ENCODE measurements around the gene CEP112.
A peak's percentile ranks its signal among the peaks of the same experiment; 100 is the strongest.
"Not testable (repeated sequence)": the region's sequence is repeated elsewhere in the genome, so short reads cannot be mapped to it uniquely, and the experiment has no call there.

CEP112 gene

DNA sequence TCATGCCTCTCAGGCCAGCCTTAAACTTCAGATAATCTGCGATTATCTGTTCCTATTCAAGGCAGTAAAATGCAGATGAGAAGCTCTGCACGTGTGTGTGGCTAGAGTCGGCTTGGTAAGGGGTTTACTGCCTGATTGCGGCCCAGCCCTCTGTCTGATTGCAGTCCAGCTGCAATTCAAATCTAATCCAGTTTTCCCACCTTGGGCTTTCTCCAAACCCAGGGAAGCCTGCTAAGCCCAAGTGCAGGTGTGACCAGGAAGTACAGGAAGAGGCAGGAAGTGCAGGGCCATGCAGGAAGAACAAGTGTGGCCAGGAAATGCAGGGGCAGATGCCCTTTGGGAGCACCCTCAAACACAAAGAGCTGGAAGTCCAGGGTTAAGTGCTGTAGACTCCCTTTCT, 314.9 kb downstream of the CEP112 start:
- no peak for DNase-seq

DNA sequence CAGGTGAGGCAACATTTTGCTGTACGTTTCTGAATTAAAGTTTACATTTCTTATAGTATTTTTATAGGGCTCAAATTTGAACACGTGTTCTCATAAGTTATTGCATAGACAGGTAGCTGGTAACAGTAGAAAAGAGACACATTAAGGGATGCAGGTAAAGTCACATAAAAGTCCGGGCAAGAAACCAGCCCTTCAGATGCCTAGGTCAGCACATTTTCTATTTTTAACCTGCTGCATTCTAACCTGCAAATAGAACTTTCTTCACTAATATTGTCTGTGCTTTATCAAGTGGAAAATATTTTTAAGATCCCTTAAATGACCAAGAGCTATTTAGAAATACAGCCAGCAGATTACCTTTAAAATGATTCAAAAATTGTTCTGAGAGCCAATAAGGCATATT, 323.1 kb downstream of the CEP112 start:
- DNase-seq = no peak

DNA sequence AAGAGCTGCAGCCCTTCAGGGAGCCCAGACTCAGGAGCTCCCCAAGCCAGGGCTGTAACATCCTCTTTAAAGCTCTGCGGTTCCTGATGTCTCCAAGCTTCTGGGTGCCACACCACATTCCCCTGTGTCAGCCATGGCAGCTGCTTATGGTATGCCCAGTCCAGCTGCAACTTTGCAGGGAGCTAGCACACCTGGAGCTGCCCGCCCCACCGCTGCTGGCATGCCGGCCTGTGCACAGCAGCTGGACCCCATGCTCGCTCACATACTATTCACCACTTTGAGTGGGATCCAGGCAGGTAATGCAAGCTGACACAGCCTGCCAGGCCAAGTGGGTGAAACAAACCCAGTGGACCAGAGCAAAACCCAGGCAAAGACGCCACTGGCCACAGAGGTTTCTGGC, 324.9 kb downstream of the CEP112 start:
- DNase-seq = no peak

DNA sequence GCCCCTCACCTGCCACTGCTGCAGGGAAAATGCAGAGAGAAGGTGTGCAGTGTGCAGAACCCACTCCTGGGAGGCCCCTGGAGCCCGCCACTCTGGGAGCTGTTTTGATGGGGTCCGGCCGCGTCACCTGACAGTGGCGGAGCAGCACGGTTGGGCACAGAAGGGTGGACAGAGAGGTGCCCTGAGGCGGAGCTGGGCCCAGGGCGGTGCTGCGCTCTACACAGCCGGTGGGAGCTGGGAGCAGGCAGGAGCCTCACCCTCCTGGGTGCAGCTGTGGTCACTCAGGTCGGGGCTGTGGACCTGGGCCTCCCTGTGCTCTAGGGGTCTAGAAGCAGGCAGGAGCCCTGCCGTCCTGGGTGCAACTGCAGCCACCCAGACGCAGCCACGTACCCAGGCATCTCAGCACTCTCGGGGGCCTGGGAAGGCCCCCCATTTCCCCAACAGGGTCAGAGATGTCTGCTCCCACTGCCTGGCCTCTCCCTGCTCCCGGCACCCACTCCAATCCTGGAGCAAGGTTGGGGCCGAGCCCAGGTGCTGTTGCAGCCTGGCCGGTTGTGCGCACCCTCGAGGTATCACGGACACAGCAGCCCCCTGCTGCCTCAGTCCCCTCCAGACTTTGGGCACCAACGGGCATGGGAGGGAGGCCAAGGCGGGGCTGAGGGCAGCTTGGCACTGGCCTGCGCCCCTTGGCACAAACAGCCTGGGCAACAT, 326.1 kb downstream of the CEP112 start:
- no peak for DNase-seq

DNA sequence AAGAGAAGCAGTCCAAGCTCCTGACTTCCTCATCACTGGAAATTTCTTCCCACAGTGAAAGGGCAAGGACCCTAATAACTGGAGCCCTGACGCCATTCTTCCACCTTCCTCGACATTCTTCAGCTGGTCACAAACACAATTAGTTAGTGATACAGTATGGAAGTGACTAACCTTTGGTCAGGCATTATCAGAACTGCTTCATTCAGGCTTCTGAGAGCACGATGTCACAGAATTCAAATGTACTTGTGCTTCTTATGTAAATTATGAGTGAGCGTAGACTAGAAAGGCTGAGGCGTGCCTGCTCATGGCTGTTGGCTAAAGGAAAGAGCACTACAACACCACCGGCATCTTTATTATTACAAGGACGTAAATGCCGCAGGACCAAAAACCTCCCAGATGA, 327.5 kb downstream of the CEP112 start:
- no peak for DNase-seq

DNA sequence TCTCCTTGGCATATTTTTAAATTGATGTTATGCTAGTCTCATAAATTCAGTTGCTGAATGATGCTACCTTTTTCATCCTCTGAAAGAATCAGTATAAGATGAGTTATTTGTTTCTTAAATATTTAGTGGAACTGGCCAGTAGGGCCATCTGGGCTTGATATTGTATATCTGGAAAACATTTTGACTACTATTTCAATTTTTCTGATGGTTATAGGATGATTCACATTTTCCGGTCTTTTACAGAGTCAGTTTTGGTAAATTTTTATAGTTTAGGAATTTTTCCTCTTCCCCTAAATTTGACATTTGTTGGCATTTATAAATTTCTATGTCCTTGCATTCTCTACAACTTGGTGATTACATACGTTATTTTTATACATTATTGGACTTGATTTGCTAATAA, 334.2 kb downstream of the CEP112 start:
- DNase-seq = no peak

DNA sequence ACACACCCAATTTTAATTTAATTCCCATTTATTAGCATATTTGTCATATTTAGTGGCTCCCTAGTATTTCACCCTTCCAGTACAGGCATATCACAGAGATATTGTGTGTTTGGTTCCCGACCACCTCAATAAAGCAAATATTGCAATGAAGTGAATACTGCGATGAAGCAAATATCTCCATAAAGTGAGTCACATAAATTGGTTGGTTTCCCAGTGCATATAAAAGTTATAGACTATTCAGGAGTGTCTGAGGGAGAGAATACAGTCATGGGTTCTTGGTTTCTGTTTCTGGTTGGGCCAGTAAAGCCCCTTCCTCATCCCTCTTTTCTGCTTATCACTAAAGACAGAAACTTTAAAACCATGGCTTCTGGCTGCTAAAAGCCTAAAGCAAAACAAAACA, 335.1 kb downstream of the CEP112 start:
- no peak for DNase-seq

DNA sequence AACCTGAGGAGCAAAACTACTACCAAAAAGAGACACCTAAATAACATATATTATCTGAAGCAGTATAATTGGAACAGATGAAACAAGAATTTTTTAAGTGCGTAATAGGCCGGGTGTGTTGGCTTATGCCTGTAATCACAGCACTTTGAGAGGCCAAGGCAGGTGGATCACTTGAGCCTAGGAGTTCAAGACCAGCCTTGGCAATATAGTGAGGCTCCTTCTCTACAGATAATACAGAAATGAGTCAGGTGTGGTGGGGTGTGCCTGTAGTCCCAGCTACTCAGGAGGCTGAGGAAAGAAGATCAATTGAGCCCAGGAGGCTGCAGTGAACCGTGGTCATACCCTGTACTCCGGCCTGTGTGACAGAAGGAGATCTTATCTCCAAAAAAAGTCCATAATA, 336.3 kb downstream of the CEP112 start:
- DNase-seq = no peak

DNA sequence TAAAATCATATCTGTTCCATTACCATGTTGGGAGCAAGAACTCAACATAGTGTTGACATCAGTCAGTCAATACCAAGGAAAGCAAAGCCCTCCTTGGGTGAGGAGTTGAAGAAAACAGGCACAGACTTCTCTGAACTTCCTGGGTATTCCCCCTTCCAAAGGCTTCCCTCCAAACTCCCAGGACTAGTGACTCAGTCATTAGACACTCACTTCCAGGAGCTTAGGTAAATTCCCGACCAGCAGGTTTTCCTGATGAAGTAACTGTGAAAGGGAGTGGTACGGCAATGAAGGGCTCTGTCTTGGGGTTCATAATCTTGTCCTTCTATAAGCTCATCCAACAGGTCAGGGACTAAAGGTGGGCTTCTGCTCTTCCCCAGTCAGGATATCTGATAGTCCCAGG, 336.7 kb downstream of the CEP112 start:
- no peak for DNase-seq

DNA sequence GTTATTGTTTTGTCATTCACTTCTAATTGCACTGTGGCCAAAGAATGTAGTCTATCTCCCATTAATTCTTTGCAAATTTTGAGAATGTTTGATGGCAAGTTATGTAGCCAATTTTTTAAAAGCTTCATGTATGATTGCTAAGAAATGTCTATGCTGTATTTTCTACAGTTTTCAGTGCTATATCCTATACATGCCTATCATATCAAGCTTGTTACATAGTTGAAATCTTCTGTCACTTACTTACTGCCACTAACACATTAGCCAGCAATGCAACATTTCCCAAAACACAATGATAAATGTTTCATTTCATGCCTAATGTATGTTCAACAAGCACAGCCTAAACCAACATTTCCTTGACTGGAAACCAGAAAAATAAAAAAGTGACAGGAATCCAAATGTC, 338.1 kb downstream of the CEP112 start:
- no peak for DNase-seq

DNA sequence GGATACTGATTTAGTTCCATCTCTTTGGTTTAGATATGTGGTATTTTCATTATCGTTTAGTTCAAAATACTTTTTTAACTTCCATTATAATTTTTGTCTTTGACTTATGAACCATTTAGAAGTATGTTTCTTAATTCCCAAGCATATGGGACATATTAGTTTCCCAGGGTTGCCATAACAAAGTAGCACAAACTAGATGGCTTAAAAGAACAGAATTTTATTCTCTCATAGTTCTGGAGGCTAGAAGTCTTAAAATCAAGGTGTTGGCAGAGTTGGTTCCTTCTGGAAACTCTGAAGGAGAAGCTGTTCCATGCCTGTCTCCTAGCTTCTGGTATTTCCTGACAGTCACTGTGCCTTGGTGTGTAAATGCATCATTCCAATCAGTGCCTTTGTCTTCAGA, 339.0 kb downstream of the CEP112 start:
- DNase-seq = no peak

DNA sequence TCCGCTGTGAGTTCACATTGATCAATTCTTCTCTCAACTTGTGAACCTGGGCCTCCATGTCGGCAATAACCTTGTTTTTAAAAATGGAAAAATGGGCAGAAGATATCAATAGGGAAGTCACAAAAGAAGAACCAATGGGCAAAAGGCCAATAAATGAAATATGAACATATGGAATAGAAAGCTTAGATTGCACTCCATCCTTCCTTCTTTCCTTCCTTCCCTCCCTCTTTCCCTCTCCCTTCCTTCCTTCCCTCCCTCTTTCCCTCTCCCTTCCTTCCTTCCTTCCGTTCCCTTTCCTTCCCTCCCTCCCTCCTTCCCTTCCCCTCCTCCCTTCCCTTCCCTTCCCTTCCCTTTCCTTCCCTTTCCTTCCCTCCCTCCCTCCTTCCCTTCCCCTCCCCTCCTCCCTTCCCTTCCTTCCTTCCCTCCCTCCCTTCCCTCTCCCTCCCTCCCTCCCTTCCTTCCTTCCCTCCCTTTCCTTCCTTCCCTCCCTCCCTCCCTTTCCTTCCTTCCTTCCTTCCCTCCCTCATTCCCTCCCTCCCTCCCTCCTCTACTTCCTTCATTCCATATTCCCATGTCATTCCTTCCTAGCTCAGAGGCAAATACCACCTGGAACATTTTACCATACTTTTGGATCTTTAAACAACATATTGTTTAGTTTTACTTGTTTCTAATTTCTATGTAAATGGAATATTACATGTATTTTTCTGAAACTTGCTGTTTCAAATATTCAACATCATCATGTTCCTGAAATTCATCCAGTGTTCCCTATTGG, 339.8 kb downstream of the CEP112 start:
- DNase-seq = no peak

DNA sequence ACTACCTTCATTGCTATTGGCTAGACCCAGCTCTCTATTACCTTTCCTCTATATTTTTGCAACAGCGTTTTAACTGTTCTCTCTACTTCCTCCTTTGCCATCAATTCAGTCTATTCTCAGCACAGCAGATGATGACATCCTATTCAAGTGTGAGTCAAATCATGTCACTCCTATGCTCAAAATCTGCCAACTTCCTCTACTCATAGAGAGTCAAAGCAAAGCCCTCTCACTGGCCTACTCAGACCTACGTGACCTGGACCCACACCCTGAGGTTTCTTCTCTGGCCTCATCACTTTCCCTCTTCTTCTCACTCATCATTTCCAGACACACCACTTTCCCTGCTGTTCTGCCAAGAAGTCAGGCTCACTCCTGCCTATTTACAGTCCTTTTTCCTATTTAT, 341.4 kb downstream of the CEP112 start:
- peak; percentile 55 for DNase-seq

DNA sequence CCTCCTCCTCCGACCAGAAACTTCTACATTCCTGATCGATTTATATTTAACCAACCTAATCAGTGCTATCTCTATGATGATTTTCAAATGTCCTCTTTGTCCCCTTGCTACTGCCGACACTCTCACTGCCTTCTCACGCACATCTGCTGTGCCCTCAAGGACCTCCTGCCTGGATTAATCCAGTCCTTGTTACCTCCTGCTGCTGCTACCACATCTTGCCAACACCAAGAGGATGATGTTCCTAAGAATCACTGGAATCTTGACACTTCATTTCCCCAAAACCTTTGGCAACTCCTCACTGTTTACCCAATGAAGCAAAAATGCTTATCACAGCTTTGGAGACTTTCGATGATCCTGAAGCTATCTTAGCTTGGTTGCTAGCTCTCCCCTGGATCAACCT, 343.2 kb downstream of the CEP112 start:
- DNase-seq = no peak

DNA sequence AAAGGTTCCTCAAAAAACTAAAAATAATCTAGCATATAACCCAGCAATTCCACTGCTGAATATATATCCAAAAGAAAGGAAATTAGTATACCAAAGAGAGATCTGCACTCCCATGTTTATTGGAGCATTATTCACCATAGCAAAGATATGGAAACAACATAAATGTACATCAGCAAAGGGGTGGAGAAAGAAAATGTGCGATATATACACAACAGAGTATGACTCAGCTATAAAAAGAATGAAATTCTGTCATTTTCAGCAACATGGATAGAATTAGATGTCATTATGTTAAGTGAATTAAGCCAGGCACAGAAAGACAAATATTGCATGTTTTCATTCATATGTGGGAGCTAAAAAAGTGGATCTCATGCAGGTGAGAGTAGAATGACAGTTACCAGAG, 350.8 kb downstream of the CEP112 start:
- DNase-seq = no peak

DNA sequence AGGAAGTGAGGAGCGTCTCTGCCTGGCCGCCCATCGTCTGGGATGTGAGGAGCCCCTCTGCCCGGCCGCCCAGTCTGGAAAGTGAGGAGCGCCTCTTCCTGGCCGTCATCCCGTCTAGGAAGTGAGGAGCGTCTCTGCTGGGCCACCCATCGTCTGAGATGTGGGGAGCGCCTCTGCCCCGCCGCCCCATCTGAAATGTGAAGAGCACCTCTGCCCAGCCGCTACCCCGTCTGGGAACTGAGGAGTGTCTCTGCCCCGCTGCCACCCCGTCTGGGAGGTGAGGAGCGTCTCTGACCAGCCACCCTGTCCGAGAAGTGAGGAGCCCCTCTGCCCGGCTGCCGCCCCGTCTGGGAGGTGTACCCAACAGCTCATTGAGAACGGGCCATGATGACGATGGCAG, 354.7 kb downstream of the CEP112 start:
- DNase-seq = not testable (repeated sequence)

DNA sequence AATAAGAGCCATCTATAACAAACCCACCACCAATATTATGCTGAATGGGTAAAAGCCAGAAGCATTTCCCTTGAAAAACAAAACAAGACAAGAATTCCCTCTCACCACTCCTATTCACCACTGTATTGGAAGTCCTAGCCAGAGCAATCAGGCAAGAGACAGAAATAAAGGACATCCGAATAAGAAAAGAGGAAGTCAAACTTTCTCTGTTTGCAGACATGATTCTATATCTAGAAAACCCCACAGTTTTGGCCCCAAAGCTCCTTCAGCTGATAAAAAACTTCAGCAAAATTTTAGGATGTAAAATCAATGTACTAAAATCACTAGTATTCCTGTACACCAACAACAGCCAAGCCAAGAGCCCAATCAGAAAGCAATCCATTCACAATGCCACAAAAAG, 358.7 kb downstream of the CEP112 start:
- no peak for DNase-seq

DNA sequence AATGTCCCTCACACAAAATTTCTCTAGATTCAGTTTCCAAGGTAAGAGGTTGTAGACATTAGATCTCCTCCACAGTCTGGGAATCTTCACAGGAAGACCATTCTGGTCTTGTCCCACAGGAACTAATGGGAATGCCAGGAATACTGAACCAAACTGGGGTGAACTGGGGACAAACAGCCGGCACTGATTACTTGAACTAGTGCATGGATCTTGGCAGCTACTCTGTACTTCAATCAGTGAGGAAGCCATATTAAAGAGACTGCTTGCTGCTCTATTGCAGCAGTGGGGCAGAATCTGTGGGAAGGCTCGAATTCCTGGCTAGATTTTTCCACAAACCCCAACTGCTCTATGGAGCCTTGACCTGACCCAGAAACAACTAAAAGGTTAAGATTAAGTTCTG, 361.6 kb downstream of the CEP112 start:
- DNase-seq = no peak

DNA sequence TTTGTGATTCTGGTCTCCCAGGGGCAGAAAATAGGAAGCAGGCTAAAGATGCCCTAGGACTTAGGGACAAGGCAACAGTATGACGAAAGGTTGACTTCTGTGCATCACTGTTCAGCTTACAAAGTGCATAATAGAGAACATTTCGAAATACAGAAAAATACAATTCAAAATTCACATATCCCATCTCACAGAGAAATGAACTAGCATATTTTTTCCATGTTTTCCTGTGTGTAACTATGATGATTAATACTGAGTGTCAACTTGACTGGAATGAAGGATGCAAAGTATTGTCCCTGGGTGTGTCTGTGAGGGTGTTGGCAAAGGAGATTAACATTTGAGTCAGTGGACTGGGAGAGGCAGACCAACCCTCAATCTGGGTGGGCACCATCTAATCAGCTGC, 365.4 kb downstream of the CEP112 start:
- not testable (repeated sequence) for DNase-seq

DNA sequence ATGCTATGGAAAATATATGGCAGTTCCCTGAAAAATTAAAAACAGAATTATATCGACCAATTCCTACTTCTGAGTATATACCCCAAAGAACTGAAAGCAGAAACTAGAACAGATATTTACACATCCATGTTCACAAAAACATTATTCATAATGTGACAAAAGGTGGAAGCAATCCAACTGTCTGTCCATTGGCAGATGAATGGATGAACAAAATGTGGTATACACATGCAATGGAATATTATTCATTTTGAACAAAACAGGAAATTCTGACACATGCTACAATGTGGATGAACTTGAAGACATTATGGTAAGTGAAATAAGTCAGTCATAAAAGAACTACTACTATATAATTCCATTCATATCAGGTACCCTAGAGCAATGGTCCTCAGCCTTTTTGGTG, 367.0 kb downstream of the CEP112 start:
- no peak for DNase-seq

DNA sequence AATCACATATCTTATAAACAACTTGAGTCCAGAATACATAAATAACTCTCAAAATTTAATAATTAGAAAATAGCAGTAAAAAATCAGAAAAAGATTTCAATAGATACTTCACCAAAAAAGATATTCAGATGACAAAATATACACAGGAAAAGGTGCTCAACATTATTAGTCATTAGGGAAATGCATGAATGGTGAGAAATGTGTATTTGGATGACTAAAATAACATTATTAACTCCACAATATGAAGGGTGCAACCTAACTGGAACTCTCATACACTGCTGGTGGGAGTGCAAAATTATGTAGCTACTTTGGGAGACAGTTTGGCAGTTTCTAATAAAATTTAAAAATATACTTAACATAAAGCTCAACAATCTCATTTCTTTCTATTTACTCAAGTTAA, 368.2 kb downstream of the CEP112 start:
- DNase-seq = no peak

DNA sequence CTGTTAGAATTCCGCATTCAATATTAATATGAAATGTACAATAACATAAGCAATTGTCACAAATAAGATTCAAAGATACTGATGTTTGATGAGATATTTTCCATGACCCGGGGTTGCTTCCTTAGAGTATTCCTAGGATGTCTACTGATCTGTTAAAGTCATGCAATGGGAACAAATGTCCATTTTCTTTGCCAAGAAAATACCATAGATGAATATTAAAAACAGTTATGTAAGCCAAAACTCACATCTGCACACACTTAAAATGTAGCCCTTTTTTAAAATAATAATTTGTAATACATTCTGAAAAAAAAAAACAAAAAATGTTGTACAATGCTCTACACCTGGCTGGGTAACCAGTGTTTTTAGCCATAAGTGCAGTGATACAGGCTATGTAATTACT, 371.1 kb downstream of the CEP112 start:
- DNase-seq = no peak

DNA sequence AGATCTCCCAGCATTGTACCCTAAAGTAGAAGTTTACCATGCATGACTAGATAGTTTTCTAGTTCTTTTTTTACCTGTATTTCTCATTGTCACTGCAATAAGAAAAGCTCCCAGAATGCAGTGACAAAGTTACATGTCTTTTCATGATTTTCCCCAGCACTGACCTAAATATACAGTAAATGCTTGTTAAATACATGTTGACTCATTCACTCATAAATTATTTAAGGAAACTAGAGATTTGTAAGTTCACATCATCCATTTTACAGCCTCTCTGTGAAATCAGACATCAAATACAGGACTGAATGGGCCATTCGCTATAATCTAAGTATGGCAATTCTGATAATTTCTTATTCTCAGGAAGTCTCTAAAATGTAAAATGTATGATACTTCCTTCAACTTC, 371.6 kb downstream of the CEP112 start:
- DNase-seq = no peak

DNA sequence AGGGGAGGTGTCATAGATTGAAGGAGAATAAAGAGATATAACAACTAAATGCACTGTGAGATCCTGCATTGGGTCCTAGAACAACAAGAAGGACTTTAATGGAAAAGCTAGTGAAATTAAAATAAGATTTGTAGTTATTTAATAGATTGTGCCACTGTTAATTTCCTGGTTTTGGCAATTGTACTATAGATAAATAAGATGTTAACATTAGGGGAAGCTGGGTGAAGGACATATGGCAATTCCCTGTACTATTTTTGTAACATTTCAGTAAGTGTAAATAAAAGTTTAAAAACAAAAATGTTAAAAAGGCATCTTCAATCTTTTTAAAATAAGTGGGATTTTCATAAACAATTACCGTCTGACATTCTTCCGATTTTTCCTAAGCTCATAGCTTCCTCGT, 372.1 kb downstream of the CEP112 start:
- no peak for DNase-seq

DNA sequence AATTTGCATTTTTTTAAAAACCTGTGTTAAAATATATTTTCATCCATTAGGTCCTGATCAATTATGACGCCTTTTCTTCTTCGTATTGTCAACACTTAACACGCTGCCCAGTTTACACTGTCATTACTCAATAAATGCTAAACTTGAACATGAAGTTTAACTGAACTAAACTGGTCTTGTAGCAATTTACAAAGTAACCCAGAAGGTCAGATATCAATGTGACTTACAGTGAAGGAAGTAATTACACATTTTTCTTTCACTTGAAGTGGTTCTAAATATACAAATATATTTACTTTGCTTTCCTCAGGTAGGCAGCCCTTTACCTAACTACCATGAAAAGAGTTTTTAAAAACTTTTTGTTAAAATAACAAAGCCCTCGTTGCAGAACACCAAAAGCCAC, 374.0 kb downstream of the CEP112 start:
- DNase-seq = no peak
